SK-N-SH (cell line): ENCODE data around the gene TBC1D2B. TPM values are rescaled to one million over a fixed set of nuclear protein-coding genes. Genes with fewer than 3 reads are reported as not detected.

Experiments
- CTCF ChIA-PET: fragments of 300-600, 350-600 bp; formaldehyde crosslinking; extraction: SDS; loops from one replicate; lab custom pipeline; 2021; lab: Yijun Ruan, JAX
- POLR2A ChIA-PET: fragments of 350-600 bp; sonication (Branson Sonifier 250); formaldehyde crosslinking; extraction: SDS; loops from one replicate; lab custom pipeline; 2020; ENCODE audit warnings: antibody characterized with exemption, inconsistent platforms; lab: Yijun Ruan, JAX
- DNase-seq: peaks from one replicate; pipeline ENCODE4 v3.0.0; 2012
- H2AFZ ChIP-seq: fragments of 200-600 bp; sonication (generic); 2 replicates; pipeline ENCODE4 v1.8.1; 2016; ENCODE audit warnings: antibody characterized with exemption, mild to moderate bottlenecking, low read depth
- H3F3A ChIP-seq: fragments of 200-600 bp; sonication (generic); replicated peaks from 2 replicates; pipeline ENCODE3; 2016; ENCODE audit warnings: antibody characterized with exemption, mild to moderate bottlenecking; ENCODE audit not compliant: insufficient read depth
- H3K27ac ChIP-seq, 2 experiments: fragments of 200-500 bp in 1 of 2; fragments of 200-600 bp in 1 of 2; sonication (Bioruptor generic) in 1 of 2; sonication (generic), shearing (Covaris generic) in 1 of 2; 2 replicates each; pipeline versions ENCODE4 v1.5.1 to v1.6.1; 2014 to 2016; ENCODE audit warnings: low read depth in 2 of 2, inconsistent platforms in 1 of 2, low read length in 1 of 2, mild to moderate bottlenecking in 1 of 2, mixed read lengths in 1 of 2
- H3K27me3 ChIP-seq: fragments of 200-600 bp; sonication (generic), shearing (Covaris generic); 2 replicates; pipeline ENCODE4 v1.6.1; 2016; ENCODE audit warnings: mixed run types; ENCODE audit not compliant: insufficient read depth
- H3K36me3 ChIP-seq, 2 experiments: fragments of 200-500 bp in 1 of 2; fragments of 200-600 bp in 1 of 2; sonication (Bioruptor generic) in 1 of 2; sonication (generic) in 1 of 2; replicated peaks in 1 of 2; 2 replicates each; pipeline versions ENCODE3 to v1.5.1; 2014 to 2016; ENCODE audit warnings: low read length in 1 of 2, mild to moderate bottlenecking in 1 of 2; ENCODE audit not compliant: insufficient read depth in 2 of 2, control insufficient read depth in 1 of 2
- H3K4me1 ChIP-seq, 2 experiments: fragments of 200-500 bp in 1 of 2; fragments of 200-600 bp in 1 of 2; sonication (Bioruptor generic) in 1 of 2; sonication (generic), shearing (Covaris generic) in 1 of 2; 2 replicates each; pipeline versions ENCODE4 v1.5.1 to v1.6.1; 2014 to 2016; ENCODE audit warnings: low read depth in 1 of 2, low read length in 1 of 2, mixed run types in 1 of 2; ENCODE audit not compliant: insufficient read depth in 2 of 2, control insufficient read depth in 1 of 2
- H3K4me2 ChIP-seq: fragments of 200-600 bp; sonication (generic), shearing (Covaris generic); 2 replicates; pipeline ENCODE4 v1.6.1; 2017; ENCODE audit warnings: mixed run types
- H3K4me3 ChIP-seq, 2 experiments: fragments of 200-500 bp in 1 of 2; fragments of 200-600 bp in 1 of 2; sonication (Bioruptor generic) in 1 of 2; sonication (generic), shearing (Covaris generic) in 1 of 2; 2 replicates each; pipeline versions ENCODE4 v1.5.1 to v1.8.1; 2014 to 2016; ENCODE audit warnings: low read depth in 2 of 2, inconsistent platforms in 1 of 2, low read length in 1 of 2, mild to moderate bottlenecking in 1 of 2, mixed read lengths in 1 of 2, moderate library complexity in 1 of 2
- H3K79me2 ChIP-seq: fragments of 200-600 bp; sonication (generic); 2 replicates; pipeline ENCODE4 v1.8.1; 2017; ENCODE audit warnings: mild to moderate bottlenecking; ENCODE audit not compliant: insufficient read depth
- H3K9ac ChIP-seq: fragments of 200-600 bp; sonication (generic); 2 replicates; pipeline ENCODE4 v1.6.1; 2017; ENCODE audit warnings: mixed run types
- H3K9me2 ChIP-seq: fragments of 200-600 bp; sonication (generic); 2 replicates; pipeline ENCODE4 v1.6.1; 2017; ENCODE audit warnings: mixed run types
- H3K9me3 ChIP-seq: fragments of 200-600 bp; sonication (generic); 2 replicates; pipeline ENCODE4 v1.6.1; 2017; ENCODE audit warnings: mixed run types, mild to moderate bottlenecking, moderate library complexity
- H4K20me1 ChIP-seq: fragments of 200-600 bp; sonication (generic); 2 replicates; pipeline ENCODE4 v1.6.1; 2017; ENCODE audit warnings: mild to moderate bottlenecking, mixed run types; ENCODE audit not compliant: insufficient read depth
- CTCF ChIP-seq: fragments of 200-600 bp; sonication (generic); IDR thresholded peaks from 2 replicates; pipeline ENCODE4 v1.6.1; 2017; ENCODE audit warnings: antibody characterized with exemption, mild to moderate bottlenecking, moderate library complexity
- EP300 ChIP-seq, 2 experiments: IDR thresholded peaks; 2 replicates each; pipeline versions ENCODE4 v1.4.0 to v1.6.1; 2012; ENCODE audit warnings: borderline replicate concordance in 1 of 2, low read depth in 1 of 2, low read length in 1 of 2
- FOXJ3 ChIP-seq: sonication (generic); formaldehyde crosslinking; IDR thresholded peaks from 2 replicates; pipeline ENCODE4 v1.5.1; 2020; ENCODE audit warnings: mild to moderate bottlenecking, missing genetic modification reagents
- GABPA ChIP-seq: IDR thresholded peaks from 2 replicates; pipeline ENCODE4 v1.4.0; 2012; ENCODE audit warnings: low read depth, mild to moderate bottlenecking
- GATA2 ChIP-seq: sonication (generic); formaldehyde crosslinking; IDR thresholded peaks from 2 replicates; pipeline ENCODE4 v1.5.0; 2020; ENCODE audit warnings: mild to moderate bottlenecking, missing genetic modification reagents
- MAX ChIP-seq: IDR thresholded peaks from 2 replicates; pipeline ENCODE4 v1.4.0; 2012; ENCODE audit warnings: low read depth
- NFIC ChIP-seq: IDR thresholded peaks from 2 replicates; pipeline ENCODE4 v1.4.0; 2012; ENCODE audit warnings: borderline replicate concordance
- NRF1 ChIP-seq: IDR thresholded peaks from 2 replicates; pipeline ENCODE4 v1.6.1; 2012; ENCODE audit warnings: low read depth, mild to moderate bottlenecking, low read length
- PBX3 ChIP-seq: IDR thresholded peaks from 2 replicates; pipeline ENCODE4; 2012
- POLR2AphosphoS5 ChIP-seq: IDR thresholded peaks from 2 replicates; pipeline ENCODE4 v1.6.1; 2012; ENCODE audit warnings: low read depth, low read length
- RFX5 ChIP-seq: IDR thresholded peaks from 2 replicates; pipeline ENCODE4 v1.6.1; 2012; ENCODE audit warnings: mild to moderate bottlenecking, improper control_type of control experiment, low read length
- RXRA ChIP-seq: IDR thresholded peaks from 2 replicates; pipeline ENCODE4 v1.4.0; 2012; ENCODE audit warnings: low read depth, mild to moderate bottlenecking, borderline replicate concordance
- SMC3 ChIP-seq: IDR thresholded peaks from 2 replicates; pipeline ENCODE4 v1.6.1; 2012; ENCODE audit warnings: low read depth, low read length, improper control_type of control experiment
- TCF12 ChIP-seq: IDR thresholded peaks from 2 replicates; pipeline ENCODE4 v1.4.0; 2012
- TEAD4 ChIP-seq: IDR thresholded peaks from 2 replicates; pipeline ENCODE4 v1.4.0; 2012; ENCODE audit warnings: mild to moderate bottlenecking, borderline replicate concordance; ENCODE audit not compliant: insufficient read depth
- USF2 ChIP-seq: fragments of 150-350 bp; IDR thresholded peaks from 2 replicates; pipeline ENCODE4 v1.6.1; 2017; ENCODE audit warnings: antibody characterized with exemption, low read length, low read depth, borderline replicate concordance
- YY1 ChIP-seq: IDR thresholded peaks from 2 replicates; pipeline ENCODE4 v1.4.0; 2012; ENCODE audit warnings: low read depth, mild to moderate bottlenecking
- ZBTB33 ChIP-seq: IDR thresholded peaks from 2 replicates; pipeline ENCODE4 v1.4.0; 2012; ENCODE audit warnings: low read depth, borderline replicate concordance
- WGBS: methylation state at CpG from one replicate; pipeline ENCODE4 v1.1.6; 2017; ENCODE audit warnings: low lambda C conversion rate; 5-methylcytosine and 5-hydroxymethylcytosine counted together
- polyA plus RNA-seq, 3 experiments: library from polyadenylated mRNA; depleted of rRNA; stranded (reverse); fragments of >200 nt; gene quantifications; 2 replicates each; pipeline ENCODE4 v1.2.3, GENCODE V29; 2012

The TBC1D2B gene
- polyA plus RNA-seq, 1 of the 3 experiments (the other 2 are of a cell fraction), result 19.0 TPM

- no peak for TF ChIP-seq USF2
Measured at GRCh38 chr15:78023865-78024518, 53.5 kb downstream of the TBC1D2B start (continued).

GRCh38 chr15:78023081-78023665, 54.3 kb downstream of the TBC1D2B start:
- CTCF ChIA-PET, result interaction anchor here (1.0 to 1.2 kb wide), 2 partner anchors 8 to 57 kb away, joined by 3 read pairs; no protein-coding TSS in a partner anchor
- Histone ChIP-seq H3K36me3 (peaks cover 10 to 46% of the 10 kb centered on the region in 2 experiments), H3F3A (no peaks in the 10 kb centered on the region), H3K27me3 (no peaks in the 10 kb centered on the region), H3K4me2 (no peak overlapping the region), H3K4me3 (no peak overlapping the region), H3K9ac (no peak overlapping the region), H3K79me2 (no peaks in the 10 kb centered on the region), H3K27ac (no peak overlapping the region), H2AFZ (no peak overlapping the region), H4K20me1 (0 out of 2 replicates have a peak, but pooled peaks cover 3% of the 10 kb centered on the region), H3K9me2 (no peaks in the 10 kb centered on the region), H3K9me3 (no peaks in the 10 kb centered on the region), H3K4me1 (peaks cover 0 to 3% of the 10 kb centered on the region in 2 experiments; a peak in 1 of 4 replicates)
- TF ChIP-seq USF2 (no peak), PBX3 (no peak), SMC3 (no peak)
- 98% methylated on average over 5 of the region's 6 CpGs for WGBS
- POLR2A ChIA-PET, result no interaction called here
- no peak for DNase-seq

- Histone ChIP-seq H3K27ac (no peak overlapping the region), H3K36me3 (peaks cover 10 to 39% of the 10 kb centered on the region in 2 experiments), H3K4me1 (peaks cover 0 to 8% of the 10 kb centered on the region in 2 experiments; a peak in 2 of 4 replicates), H3K9me2 (no peaks in the 10 kb centered on the region), H2AFZ (no peak overlapping the region), H4K20me1 (no peaks in the 10 kb centered on the region), H3K79me2 (no peaks in the 10 kb centered on the region), H3K27me3 (no peaks in the 10 kb centered on the region), H3K4me2 (no peak overlapping the region), H3K4me3 (no peak overlapping the region), H3K9me3 (no peaks in the 10 kb centered on the region), H3F3A (no peaks in the 10 kb centered on the region), H3K9ac (no peak overlapping the region)
- ChIA-PET POLR2A (no interaction called here), CTCF (no interaction called here)
- 96% methylated on average over 12 of the region's 12 CpGs for WGBS
- DNase-seq, result no peak
- no peak for TF ChIP-seq RXRA
- TF ChIP-seq GATA2 (CRISPR knock-in tag), result no peak
- TF ChIP-seq FOXJ3 (CRISPR knock-in tag), result no peak
- TF ChIP-seq NRF1, result no peak
- TF ChIP-seq POLR2AphosphoS5, result no peak
- TF ChIP-seq NFIC, result no peak
- no peak for TF ChIP-seq ZBTB33
- TF ChIP-seq YY1, result no peak
- no peak for TF ChIP-seq TEAD4
- no peak for TF ChIP-seq TCF12
- TF ChIP-seq GABPA, result no peak
- TF ChIP-seq EP300 (IDR thresholded peaks at IDR 0.05; ENCODE audit: borderline replicate concordance in 1 of 2, low read depth in 1 of 2, low read length in 1 of 2), result no peak
- TF ChIP-seq CTCF, result no peak
- TF ChIP-seq MAX, result no peak
- no peak for TF ChIP-seq RFX5
Measured at GRCh38 chr15:78021761-78022160, 55.8 kb downstream of the TBC1D2B start.
